ENCODE measurements around the gene GLI2. TPM values are rescaled to one million over a fixed set of nuclear protein-coding genes. Genes with fewer than 3 reads are reported as not detected.

Gene GLI2
- total RNA-seq, 1 donor from 2014 or later: 23.1 TPM

- Histone ChIP-seq H3K27me3 (no peaks in the 10 kb centered on the region), H3K36me3 (no peaks in the 10 kb centered on the region), H3K4me1 (no peaks in the 10 kb centered on the region), H3K4me3 (no peak overlapping the region), H3K27ac (no peak overlapping the region), H3K9me3 (no peaks in the 10 kb centered on the region)
- DNase-seq (ENCODE audit: low spot score in 2 of 2): no peak
- intact Hi-C loops (cut with DNase I): loop anchor here (5.0 kb wide), 1 partner anchor 242 kb away; no protein-coding TSS in a partner anchor
- TF ChIP-seq CTCF (IDR thresholded peaks at IDR 0.05): no peak
Observed at GRCh38 chr2:120700659-120701058, 35.0 kb upstream of the GLI2 start.

- no peak for TF ChIP-seq CTCF (IDR thresholded peaks at IDR 0.05)
Observed at GRCh38 chr2:120701096-120701495, 34.6 kb upstream of the GLI2 start.

GRCh38 chr2:120701499-120701898, 34.2 kb upstream of the GLI2 start:
- Histone ChIP-seq H3K27me3 (no peaks in the 10 kb centered on the region), H3K9me3 (no peaks in the 10 kb centered on the region), H3K27ac (no peak overlapping the region), H3K4me1 (no peaks in the 10 kb centered on the region), H3K4me3 (no peak overlapping the region), H3K36me3 (no peaks in the 10 kb centered on the region)
- no peak for TF ChIP-seq CTCF (IDR thresholded peaks at IDR 0.05)
- intact Hi-C loops (cut with DNase I): loop anchor here (5.0 kb wide), 1 partner anchor 241 kb away; no protein-coding TSS in a partner anchor
- DNase-seq (ENCODE audit: low spot score in 2 of 2): no peak

More at GRCh38 chr2:120701096-120701495, 34.6 kb upstream of the GLI2 start:
- no peaks in the 10 kb centered on the region for H3K27me3 ChIP-seq
- no peaks in the 10 kb centered on the region for H3K36me3 ChIP-seq
- no peaks in the 10 kb centered on the region for H3K9me3 ChIP-seq
- no peak for DNase-seq (ENCODE audit: low spot score in 2 of 2)
- intact Hi-C loops (cut with DNase I): loop anchor here (5.0 kb wide), 1 partner anchor 241 kb away; no protein-coding TSS in a partner anchor
- no peak overlapping the region for H3K27ac ChIP-seq
- no peak overlapping the region for H3K4me3 ChIP-seq
- no peaks in the 10 kb centered on the region for H3K4me1 ChIP-seq

- no peaks in the 10 kb centered on the region for H3K27me3 ChIP-seq
- no peak overlapping the region for H3K27ac ChIP-seq
- H3K36me3 ChIP-seq: no peaks in the 10 kb centered on the region
- no peak for DNase-seq (ENCODE audit: low spot score in 2 of 2)
- no peaks in the 10 kb centered on the region for H3K9me3 ChIP-seq
- no peaks in the 10 kb centered on the region for H3K4me1 ChIP-seq
- intact Hi-C loops (cut with DNase I): loop anchor here (5.0 kb wide), 1 partner anchor 240 kb away; no protein-coding TSS in a partner anchor
- no peak for TF ChIP-seq CTCF (IDR thresholded peaks at IDR 0.05)
- no peak overlapping the region for H3K4me3 ChIP-seq
Observed at GRCh38 chr2:120702061-120702460, 33.6 kb upstream of the GLI2 start.

GRCh38 chr2:120702801-120703200, 32.9 kb upstream of the GLI2 start:
- Histone ChIP-seq H3K27ac (no peak overlapping the region), H3K4me3 (no peak overlapping the region), H3K4me1 (no peaks in the 10 kb centered on the region), H3K9me3 (no peaks in the 10 kb centered on the region), H3K27me3 (no peaks in the 10 kb centered on the region), H3K36me3 (no peaks in the 10 kb centered on the region)
- intact Hi-C loops (cut with DNase I): loop anchor here (5.0 kb wide), 1 partner anchor 240 kb away; no protein-coding TSS in a partner anchor
- TF ChIP-seq CTCF (IDR thresholded peaks at IDR 0.05): no peak
- DNase-seq (ENCODE audit: low spot score in 2 of 2): no peak

All from ascending aorta (tissue), 2 donors.